Mesenchymal stem cell (in vitro differentiated cells and primary cell): ENCODE data around the gene NKAIN2.

ENCODE experiments used
- DNase-seq: peaks from one replicate; pipeline ENCODE4 v3.0.0-alpha.2; 2013
- H2AFZ ChIP-seq: one replicate; pipeline ENCODE4 v1.6.1; 2013; ENCODE audit warnings: low read depth, mild to moderate bottlenecking, control low read depth, inconsistent platforms, low read length, moderate library complexity
- H2AK5ac ChIP-seq: 2 replicates; pipeline ENCODE4 v1.6.1; 2013; ENCODE audit warnings: low read length, moderate library complexity, mild to moderate bottlenecking, inconsistent platforms; ENCODE audit not compliant: severe bottlenecking
- H2BK120ac ChIP-seq: one replicate; pipeline ENCODE4 v1.6.1; 2013; ENCODE audit warnings: low read depth, mild to moderate bottlenecking, inconsistent platforms, low read length, moderate library complexity
- H2BK12ac ChIP-seq, 2 experiments: one replicate each; pipeline ENCODE4 v1.6.1; 2013; ENCODE audit warnings: inconsistent platforms in 2 of 2, low read length in 2 of 2, mild to moderate bottlenecking in 2 of 2, moderate library complexity in 2 of 2, control low read depth in 1 of 2
- H2BK15ac ChIP-seq: one replicate; pipeline ENCODE4 v1.6.1; 2013; ENCODE audit warnings: mild to moderate bottlenecking, low read depth, inconsistent platforms; ENCODE audit not compliant: poor library complexity, severe bottlenecking
- H2BK5ac ChIP-seq: 2 replicates; pipeline ENCODE4 v1.6.1; 2013; ENCODE audit warnings: low read depth, mild to moderate bottlenecking, low read length, control low read depth, inconsistent platforms; ENCODE audit not compliant: poor library complexity, severe bottlenecking
- H3K14ac ChIP-seq, 2 experiments: one replicate each; pipeline ENCODE4 v1.6.1; 2013; ENCODE audit warnings: inconsistent platforms in 2 of 2, low read length in 2 of 2, control low read depth in 1 of 2, mild to moderate bottlenecking in 1 of 2, moderate library complexity in 1 of 2
- H3K18ac ChIP-seq, 2 experiments: one replicate each; pipeline ENCODE4 v1.6.1; 2013; ENCODE audit warnings: inconsistent platforms in 2 of 2, low read length in 2 of 2, control low read depth in 1 of 2, low read depth in 1 of 2, mild to moderate bottlenecking in 1 of 2
- H3K23ac ChIP-seq, 2 experiments: one replicate each; pipeline ENCODE4 v1.6.1; 2013; ENCODE audit warnings: inconsistent platforms in 2 of 2, low read length in 2 of 2, mild to moderate bottlenecking in 2 of 2, moderate library complexity in 2 of 2, control low read depth in 1 of 2
- H3K27ac ChIP-seq: 2 replicates; pipeline ENCODE4 v1.5.1; 2013; ENCODE audit warnings: mild to moderate bottlenecking, moderate library complexity, low read length, control low read depth, inconsistent platforms; ENCODE audit not compliant: poor library complexity, severe bottlenecking
- H3K27me3 ChIP-seq, 2 experiments: 2 replicates each; pipeline versions ENCODE4 v1.6.1 to v1.7.0; 2013; ENCODE audit warnings: low read length in 2 of 2, mild to moderate bottlenecking in 2 of 2, moderate library complexity in 2 of 2, control low read depth in 1 of 2, inconsistent platforms in 1 of 2; ENCODE audit not compliant: control insufficient read depth in 1 of 2, insufficient read depth in 1 of 2
- H3K36me3 ChIP-seq, 2 experiments: 2 replicates each; pipeline versions ENCODE4 v1.6.1 to v1.7.0; 2013; ENCODE audit warnings: low read length in 2 of 2, control low read depth in 1 of 2, inconsistent platforms in 1 of 2, low read depth in 1 of 2, mild to moderate bottlenecking in 1 of 2; ENCODE audit not compliant: insufficient read depth in 2 of 2, control insufficient read depth in 1 of 2
- H3K4ac ChIP-seq, 2 experiments: one replicate each; pipeline ENCODE4 v1.6.1; 2013; ENCODE audit warnings: inconsistent platforms in 2 of 2, low read length in 2 of 2, mild to moderate bottlenecking in 2 of 2, moderate library complexity in 2 of 2, control low read depth in 1 of 2, low read depth in 1 of 2
- H3K4me1 ChIP-seq: 2 replicates; pipeline ENCODE4 v1.6.1; 2013; ENCODE audit warnings: low read depth, low read length, control low read depth; ENCODE audit not compliant: control insufficient read depth, insufficient read depth
- H3K4me2 ChIP-seq: 2 replicates; pipeline ENCODE4 v1.6.1; 2013; ENCODE audit warnings: low read length, mild to moderate bottlenecking, inconsistent platforms; ENCODE audit not compliant: poor library complexity, severe bottlenecking
- H3K4me3 ChIP-seq, 2 experiments: 2 replicates each; pipeline versions ENCODE4 v1.5.1 to v1.7.0; 2013; ENCODE audit warnings: low read length in 2 of 2, mild to moderate bottlenecking in 2 of 2, control low read depth in 1 of 2, low read depth in 1 of 2; ENCODE audit not compliant: insufficient read depth in 1 of 2
- H3K79me1 ChIP-seq: replicated peaks from 2 replicates; pipeline ENCODE4 v1.6.1; 2013; ENCODE audit warnings: mild to moderate bottlenecking, control low read depth, low read length, inconsistent platforms; ENCODE audit not compliant: poor library complexity, severe bottlenecking
- H3K9ac ChIP-seq: 2 replicates; pipeline ENCODE4 v1.7.0; 2013; ENCODE audit warnings: mild to moderate bottlenecking, low read length, moderate library complexity
- H3K9me3 ChIP-seq: 2 replicates; pipeline ENCODE4 v1.7.0; 2013; ENCODE audit warnings: mild to moderate bottlenecking, low read length; ENCODE audit not compliant: control insufficient read depth
- H4K8ac ChIP-seq: one replicate; pipeline ENCODE4 v1.6.1; 2013; ENCODE audit warnings: inconsistent platforms, mild to moderate bottlenecking, low read length, moderate library complexity
- H4K91ac ChIP-seq: one replicate; pipeline ENCODE4 v1.6.1; 2013; ENCODE audit warnings: mild to moderate bottlenecking, low read length, inconsistent platforms
- WGBS: methylation state at CpG from one replicate; pipeline ENCODE4 v1.1.7; 2013; ENCODE audit warnings: mixed read lengths; 5-methylcytosine and 5-hydroxymethylcytosine counted together

Gene NKAIN2

DNA sequence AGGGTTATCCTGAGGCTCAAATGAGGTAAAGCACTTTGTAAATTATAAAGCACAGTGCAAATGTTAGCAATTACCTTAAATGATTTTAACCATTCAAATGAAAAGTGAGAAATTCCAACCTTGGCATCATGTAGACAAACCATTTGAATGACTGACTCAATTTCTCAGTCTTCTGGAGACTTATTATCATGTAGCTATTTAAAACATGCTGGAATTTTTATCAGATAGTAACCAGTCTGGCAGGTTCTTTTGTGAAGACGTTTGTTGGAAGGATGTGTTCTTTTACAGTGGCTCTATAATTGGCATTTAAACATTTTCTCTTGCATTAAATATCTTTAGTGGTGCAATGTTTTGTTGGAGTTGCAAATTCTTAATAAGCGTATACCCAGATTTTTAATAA lies 386.6 kb downstream of the NKAIN2 start:
- Histone ChIP-seq H2BK120ac (no peak overlapping the region), H3K4me2 (no peak overlapping the region), H2BK5ac (no peak overlapping the region), H3K14ac (no peak overlapping the region), H3K27ac (no peak overlapping the region), H3K4me3 (no peak overlapping the region), H2AK5ac (no peak overlapping the region), H2BK15ac (no peak overlapping the region), H4K8ac (no peak overlapping the region), H3K27me3 (no peaks in the 10 kb centered on the region), H3K4me1 (no peaks in the 10 kb centered on the region), H3K79me1 (no peaks in the 10 kb centered on the region), H3K9me3 (peaks cover 3% of the 10 kb centered on the region), H3K4ac (no peak overlapping the region), H3K23ac (no peak overlapping the region), H2BK12ac (no peak overlapping the region), H3K9ac (no peak overlapping the region), H3K18ac (no peak overlapping the region), H4K91ac (no peak overlapping the region), H2AFZ (no peak overlapping the region), H3K36me3 (no peaks in the 10 kb centered on the region)
- no peak for DNase-seq
- 17% methylated on average over 1 of the region's 2 CpGs for WGBS

DNA sequence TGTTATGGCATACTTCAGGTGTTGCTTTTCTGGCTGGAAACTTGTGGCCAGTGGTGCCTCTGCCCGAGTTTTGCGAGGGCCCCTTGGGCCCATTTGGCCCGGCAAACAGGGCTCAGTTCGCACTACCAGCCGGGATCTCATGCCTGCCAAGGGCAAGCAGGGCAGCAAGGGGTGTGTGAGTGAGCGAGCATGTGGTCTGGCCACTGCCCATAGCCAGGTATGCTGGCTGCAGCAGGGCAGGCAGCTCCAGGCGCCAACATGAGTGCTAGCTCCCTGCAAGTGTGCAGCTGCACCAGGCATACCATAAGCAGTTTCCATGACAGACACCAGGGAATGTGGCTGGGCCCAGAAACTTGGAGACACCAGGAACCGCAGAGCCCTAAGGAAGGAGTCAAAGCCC lies 389.5 kb downstream of the NKAIN2 start:
- Histone ChIP-seq H2BK12ac (no peak overlapping the region), H3K36me3 (no peaks in the 10 kb centered on the region), H3K18ac (no peak overlapping the region), H3K27me3 (no peaks in the 10 kb centered on the region), H3K27ac (no peak overlapping the region), H2BK120ac (no peak overlapping the region), H4K8ac (peak overlapping the region; percentile 30), H3K79me1 (no peaks in the 10 kb centered on the region), H2AFZ (no peak overlapping the region), H2BK15ac (no peak overlapping the region), H2BK5ac (no peak overlapping the region), H3K14ac (no peak overlapping the region), H3K4me2 (no peak overlapping the region), H3K9me3 (peaks cover 3% of the 10 kb centered on the region), H2AK5ac (no peak overlapping the region), H3K23ac (no peak overlapping the region), H3K9ac (no peak overlapping the region), H4K91ac (no peak overlapping the region), H3K4ac (no peak overlapping the region), H3K4me3 (no peak overlapping the region), H3K4me1 (no peaks in the 10 kb centered on the region)
- WGBS, result 96% methylated on average over 8 of the region's 8 CpGs
- DNase-seq, result no peak

DNA sequence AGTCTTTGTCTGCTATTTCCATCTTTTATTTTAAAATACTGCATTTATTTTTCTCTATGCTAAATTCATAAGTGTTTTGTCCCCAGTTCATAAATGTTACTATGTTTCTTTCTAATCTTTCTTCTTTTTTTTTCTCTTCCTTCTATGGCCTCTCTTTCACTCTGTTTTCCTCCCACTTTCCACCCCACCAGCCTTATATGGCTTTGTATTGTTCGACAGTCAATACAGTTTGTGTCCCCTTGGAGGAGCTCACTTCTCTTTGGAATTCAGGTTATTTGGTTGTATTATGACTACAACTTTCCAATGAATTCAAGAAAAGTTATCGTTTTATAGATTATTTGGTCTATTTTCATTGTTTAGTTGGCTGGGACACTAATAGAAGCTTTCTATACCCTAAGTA lies 393.5 kb downstream of the NKAIN2 start:
- Histone ChIP-seq H3K27ac (no peak overlapping the region), H4K8ac (no peak overlapping the region), H3K14ac (no peak overlapping the region), H2BK5ac (no peak overlapping the region), H3K4me3 (no peak overlapping the region), H3K23ac (no peak overlapping the region), H2BK120ac (no peak overlapping the region), H2BK12ac (no peak overlapping the region), H4K91ac (no peak overlapping the region), H2AFZ (no peak overlapping the region), H3K4me2 (no peak overlapping the region), H2AK5ac (no peak overlapping the region), H2BK15ac (no peak overlapping the region), H3K4ac (no peak overlapping the region), H3K9me3 (peaks cover 3% of the 10 kb centered on the region), H3K79me1 (no peaks in the 10 kb centered on the region), H3K27me3 (no peaks in the 10 kb centered on the region), H3K36me3 (no peaks in the 10 kb centered on the region), H3K9ac (no peak overlapping the region), H3K4me1 (no peaks in the 10 kb centered on the region), H3K18ac (no peak overlapping the region)
- WGBS, result 100% methylated on average over 1 of the region's 2 CpGs
- DNase-seq, result no peak

DNA sequence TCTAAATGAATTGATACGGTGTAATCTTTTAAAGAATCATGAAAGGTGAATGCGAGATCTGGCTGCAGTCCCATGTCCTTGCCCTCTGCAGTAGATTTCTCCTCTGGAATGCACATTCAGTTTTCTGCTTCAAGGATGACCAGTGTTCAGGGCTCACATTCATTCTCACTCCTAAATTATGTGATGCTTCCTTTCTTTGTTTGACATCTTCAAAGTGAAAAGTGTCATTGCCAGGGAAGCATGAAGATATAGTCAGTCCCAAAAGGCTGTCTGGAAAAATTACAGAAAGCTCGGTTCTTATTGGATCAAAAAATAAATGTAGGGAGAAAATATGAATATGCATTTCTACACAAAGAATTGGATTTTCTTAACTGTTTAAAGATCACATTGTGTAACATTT lies 395.6 kb downstream of the NKAIN2 start:
- H3K4me3 ChIP-seq, result no peak overlapping the region
- H3K27me3 ChIP-seq, result no peaks in the 10 kb centered on the region
- H3K9me3 ChIP-seq, result no peaks in the 10 kb centered on the region
- H3K36me3 ChIP-seq, result no peaks in the 10 kb centered on the region
- 100% methylated on average over 1 of the region's 3 CpGs for WGBS
- H3K18ac ChIP-seq, result no peak overlapping the region
- H3K4me1 ChIP-seq, result no peaks in the 10 kb centered on the region
- H4K91ac ChIP-seq, result no peak overlapping the region
- H2BK12ac ChIP-seq, result no peak overlapping the region
- no peak overlapping the region for H3K14ac ChIP-seq
- H3K79me1 ChIP-seq, result no peaks in the 10 kb centered on the region
- H2AK5ac ChIP-seq, result no peak overlapping the region
- no peak overlapping the region for H3K27ac ChIP-seq
- no peak for DNase-seq
- H3K23ac ChIP-seq, result no peak overlapping the region
- H3K4ac ChIP-seq, result no peak overlapping the region
- H2BK120ac ChIP-seq, result no peak overlapping the region
- no peak overlapping the region for H2BK5ac ChIP-seq
- H3K9ac ChIP-seq, result no peak overlapping the region
- H2BK15ac ChIP-seq, result no peak overlapping the region
- H2AFZ ChIP-seq, result no peak overlapping the region
- H4K8ac ChIP-seq, result no peak overlapping the region
- H3K4me2 ChIP-seq, result no peak overlapping the region
